Neural progenitor cell (in vitro differentiated cells): Measurements from ENCODE around the gene CRACR2B.

Experiments
- EZH2 ChIP-seq: fragments of 200-600 bp; sonication (generic); IDR thresholded peaks from 2 replicates; pipeline ENCODE4 v1.6.1; 2017; ENCODE audit warnings: antibody characterized with exemption, mild to moderate bottlenecking, moderate library complexity
- EZH2phosphoT487 ChIP-seq: fragments of 200-600 bp; sonication (generic); IDR thresholded peaks from 2 replicates; pipeline ENCODE4 v1.6.1; 2017; ENCODE audit warnings: antibody characterized with exemption
- TF ChIP-seq, protein P1 (sequence below): fragments of 200-600 bp; sonication (generic); IDR thresholded peaks from 2 replicates; pipeline ENCODE4 v1.5.1; 2017; ENCODE audit warnings: antibody characterized with exemption, mild to moderate bottlenecking

DNA sequence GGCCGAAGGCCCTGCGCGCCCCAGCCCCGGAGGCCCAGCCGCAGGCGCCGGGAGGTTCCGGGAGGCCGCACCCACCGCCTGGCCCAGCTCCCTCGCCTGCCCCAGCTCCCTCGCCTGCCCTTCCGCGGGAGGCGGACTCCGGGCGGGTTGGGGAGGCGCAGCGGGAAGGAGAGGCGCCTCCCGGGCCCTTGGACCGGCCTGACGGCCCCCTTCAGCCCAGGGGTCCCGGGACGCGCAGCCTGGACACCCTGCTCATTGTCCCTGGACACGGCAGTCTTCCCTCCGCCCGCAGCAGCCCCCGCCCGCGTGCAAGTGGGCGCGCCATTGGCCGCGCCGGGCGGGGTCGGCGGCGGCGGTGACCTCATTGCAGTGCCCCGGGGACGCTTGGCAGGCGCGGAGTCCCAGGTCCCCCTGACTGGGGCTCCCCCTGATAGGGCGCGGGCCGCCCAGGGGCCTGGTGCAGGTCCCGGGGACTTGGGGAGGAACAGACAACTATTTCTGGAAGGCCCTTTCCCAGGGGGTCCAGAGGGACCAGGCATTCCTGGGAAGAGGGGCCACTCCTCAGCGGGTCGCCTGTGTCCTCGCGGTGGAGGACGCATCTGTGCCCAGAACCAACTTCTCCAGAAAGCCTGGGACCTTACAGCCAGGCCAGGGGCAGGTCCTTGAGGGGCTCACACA lies 5.5 kb downstream of the CRACR2B start:
- TF ChIP-seq, protein P1, sequence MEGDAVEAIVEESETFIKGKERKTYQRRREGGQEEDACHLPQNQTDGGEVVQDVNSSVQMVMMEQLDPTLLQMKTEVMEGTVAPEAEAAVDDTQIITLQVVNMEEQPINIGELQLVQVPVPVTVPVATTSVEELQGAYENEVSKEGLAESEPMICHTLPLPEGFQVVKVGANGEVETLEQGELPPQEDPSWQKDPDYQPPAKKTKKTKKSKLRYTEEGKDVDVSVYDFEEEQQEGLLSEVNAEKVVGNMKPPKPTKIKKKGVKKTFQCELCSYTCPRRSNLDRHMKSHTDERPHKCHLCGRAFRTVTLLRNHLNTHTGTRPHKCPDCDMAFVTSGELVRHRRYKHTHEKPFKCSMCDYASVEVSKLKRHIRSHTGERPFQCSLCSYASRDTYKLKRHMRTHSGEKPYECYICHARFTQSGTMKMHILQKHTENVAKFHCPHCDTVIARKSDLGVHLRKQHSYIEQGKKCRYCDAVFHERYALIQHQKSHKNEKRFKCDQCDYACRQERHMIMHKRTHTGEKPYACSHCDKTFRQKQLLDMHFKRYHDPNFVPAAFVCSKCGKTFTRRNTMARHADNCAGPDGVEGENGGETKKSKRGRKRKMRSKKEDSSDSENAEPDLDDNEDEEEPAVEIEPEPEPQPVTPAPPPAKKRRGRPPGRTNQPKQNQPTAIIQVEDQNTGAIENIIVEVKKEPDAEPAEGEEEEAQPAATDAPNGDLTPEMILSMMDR: no peak
- TF ChIP-seq EZH2 (no peak), EZH2phosphoT487 (no peak)
